Mononuclear cell (primary cell): ENCODE results near the gene IL36G. TPM values are rescaled to one million over a fixed set of nuclear protein-coding genes. Genes with fewer than 3 reads are reported as not detected.

Source experiments
- H3K27me3 ChIP-seq: 2 replicates; pipeline ENCODE4 v1.6.0; 2011; ENCODE audit warnings: low read length, control low read depth; ENCODE audit not compliant: insufficient read depth
- H3K4me1 ChIP-seq: 2 replicates; pipeline ENCODE4 v1.5.1; 2011; ENCODE audit warnings: mild to moderate bottlenecking, low read length, control low read depth; ENCODE audit not compliant: insufficient read depth
- H3K4me3 ChIP-seq: 2 replicates; pipeline ENCODE4 v1.5.1; 2011; ENCODE audit warnings: mild to moderate bottlenecking, low read length, moderate library complexity
- H3K9me3 ChIP-seq: 2 replicates; pipeline ENCODE4 v1.5.1; 2011; ENCODE audit warnings: low read depth, mild to moderate bottlenecking, control low read depth, low read length
- total RNA-seq: library from RNA; depleted of rRNA; stranded (reverse); fragments of >200 nt; gene quantifications from one replicate; pipeline ENCODE4 v1.2.3, GENCODE V29; 2012

IL36G gene
- total RNA-seq, 1 donor, result not detected

- peaks cover 13% of the 10 kb centered on the region for H3K4me1 ChIP-seq
- H3K9me3 ChIP-seq, result peaks cover 32% of the 10 kb centered on the region
- H3K4me3 ChIP-seq, result no peak overlapping the region
- peaks cover 4% of the 10 kb centered on the region for H3K27me3 ChIP-seq
Observed at GRCh38 chr2:112996635-112997034, 18.8 kb downstream of the IL36G start.

DNA sequence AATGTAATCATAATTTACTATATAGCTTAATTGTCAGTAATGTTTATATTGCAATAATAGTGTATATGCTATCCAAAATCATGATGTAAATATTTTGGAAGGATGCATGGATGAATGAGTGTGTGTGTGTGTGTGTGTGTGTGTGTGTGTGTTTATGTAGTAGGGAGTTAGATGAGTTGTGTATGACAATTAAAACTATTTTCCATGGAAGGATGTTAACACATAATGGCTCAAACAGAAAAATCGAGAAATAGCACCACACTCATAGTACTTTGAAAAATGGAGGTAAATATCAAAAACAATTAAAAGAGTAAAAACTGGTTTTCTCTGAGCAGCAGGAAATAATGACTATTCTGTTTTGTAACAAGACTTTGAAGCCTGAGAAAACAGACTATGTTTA, 19.3 kb downstream of the IL36G start:
- H3K27me3 ChIP-seq, result peaks cover 4% of the 10 kb centered on the region
- peaks cover 27% of the 10 kb centered on the region for H3K9me3 ChIP-seq
- H3K4me1 ChIP-seq, result peaks cover 13% of the 10 kb centered on the region
- no peak overlapping the region for H3K4me3 ChIP-seq

GRCh38 chr2:113000436-113000835, 22.6 kb downstream of the IL36G start:
- no peaks in the 10 kb centered on the region for H3K27me3 ChIP-seq
- peaks cover 13% of the 10 kb centered on the region for H3K4me1 ChIP-seq
- no peak overlapping the region for H3K4me3 ChIP-seq
- peaks cover 19% of the 10 kb centered on the region for H3K9me3 ChIP-seq

DNA sequence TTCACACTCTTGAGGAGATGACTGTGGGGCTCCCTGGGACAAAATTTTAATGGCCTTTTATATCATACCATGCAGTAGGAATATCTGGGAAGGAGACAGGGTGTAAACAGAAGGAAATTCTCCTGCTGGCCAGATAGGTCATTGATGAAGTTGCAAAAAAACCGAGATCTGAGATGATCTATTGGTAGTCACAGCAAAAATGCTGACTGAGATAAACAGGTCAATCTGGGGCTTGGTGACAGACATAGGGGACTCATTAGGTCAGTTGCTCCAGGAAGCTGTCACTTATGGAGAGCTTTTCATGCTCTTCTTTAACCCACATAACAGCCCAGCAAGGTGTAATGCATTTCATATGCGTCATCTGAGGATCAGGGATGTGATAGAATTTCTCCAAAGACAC, 24.9 kb downstream of the IL36G start:
- H3K27me3 ChIP-seq, result no peaks in the 10 kb centered on the region
- peaks cover 19% of the 10 kb centered on the region for H3K9me3 ChIP-seq
- H3K4me1 ChIP-seq, result no peaks in the 10 kb centered on the region
- H3K4me3 ChIP-seq, result no peak overlapping the region

DNA sequence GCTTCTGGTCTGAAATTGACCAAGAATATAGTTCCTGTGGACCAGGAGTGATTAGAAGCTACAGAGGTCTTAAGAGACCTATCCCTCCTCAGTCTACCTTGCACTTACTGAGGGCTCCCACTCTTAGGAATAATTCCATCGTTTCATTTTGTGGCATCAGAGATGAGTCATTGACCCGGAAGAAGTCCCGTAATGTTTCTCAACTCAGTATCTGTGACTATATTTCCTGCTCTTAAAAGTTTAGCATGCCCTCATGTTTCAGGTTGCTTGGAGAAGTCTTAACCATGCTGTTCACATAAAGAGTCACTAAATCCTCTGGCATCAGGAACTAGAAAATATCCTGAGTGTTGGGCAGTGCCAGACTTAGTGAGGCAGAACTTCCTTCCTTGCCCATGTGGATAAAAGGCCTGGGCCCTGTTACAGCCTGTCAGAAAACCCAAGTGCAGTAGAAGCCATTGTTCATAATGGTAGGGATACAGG, 27.3 kb downstream of the IL36G start, which contains the start of gene IL36A:
IL36A (plus strand) TSS at position 430 of the 480 bp plus-strand sequence. CDS start 413 bp downstream, outside the sequence.
- Histone ChIP-seq H3K27me3 (no peaks in the 10 kb centered on the region), H3K4me3 (no peak within 1 kb of the TSS), H3K9me3 (peaks cover 12% of the 10 kb centered on the region), H3K4me1 (no peaks in the 10 kb centered on the region)

DNA sequence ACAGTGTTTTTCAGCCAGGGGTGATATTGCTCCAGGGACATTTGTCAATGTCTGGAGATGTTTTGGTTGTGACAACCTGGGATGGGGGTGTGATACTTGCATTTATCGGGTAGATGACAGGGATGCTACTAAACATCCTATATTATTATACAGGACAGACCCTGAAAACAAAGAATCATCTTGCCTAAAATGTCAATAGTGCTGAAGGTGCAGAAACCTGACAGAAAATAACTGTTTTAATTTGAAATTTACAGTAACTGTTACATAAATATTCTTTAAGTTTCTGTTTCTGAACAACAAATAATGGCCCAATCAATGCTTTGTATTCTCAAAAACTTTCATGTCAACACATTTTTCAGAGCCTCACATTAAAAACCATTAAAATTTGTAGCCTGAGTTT, 29.4 kb downstream of the IL36G start:
- no peak overlapping the region for H3K4me3 ChIP-seq
- H3K9me3 ChIP-seq, result no peaks in the 10 kb centered on the region
- H3K4me1 ChIP-seq, result no peaks in the 10 kb centered on the region
- no peaks in the 10 kb centered on the region for H3K27me3 ChIP-seq

- Histone ChIP-seq H3K4me1 (no peaks in the 10 kb centered on the region), H3K9me3 (no peaks in the 10 kb centered on the region), H3K4me3 (no peak overlapping the region), H3K27me3 (no peaks in the 10 kb centered on the region)
Observed at GRCh38 chr2:113009622-113010021, 31.8 kb downstream of the IL36G start.

DNA sequence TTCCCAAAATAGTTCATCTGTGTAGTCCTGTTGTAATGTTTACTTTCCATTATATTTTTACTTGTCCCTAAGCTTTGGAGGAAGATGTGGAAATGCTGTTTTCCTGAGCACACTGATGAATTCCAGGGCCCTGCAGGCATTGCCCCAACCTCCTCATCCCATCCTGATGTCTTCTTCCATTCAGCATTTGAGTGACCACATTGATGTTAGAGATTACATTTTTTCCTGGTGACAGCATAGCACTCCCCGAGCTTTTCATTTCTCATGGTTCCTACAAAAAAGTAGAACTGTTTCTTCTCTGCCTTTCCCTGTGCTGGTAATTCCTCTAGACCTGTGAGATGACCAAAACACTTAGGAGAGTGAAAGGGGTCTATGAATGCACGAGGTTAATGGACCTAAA, 32.3 kb downstream of the IL36G start:
- no peaks in the 10 kb centered on the region for H3K27me3 ChIP-seq

DNA sequence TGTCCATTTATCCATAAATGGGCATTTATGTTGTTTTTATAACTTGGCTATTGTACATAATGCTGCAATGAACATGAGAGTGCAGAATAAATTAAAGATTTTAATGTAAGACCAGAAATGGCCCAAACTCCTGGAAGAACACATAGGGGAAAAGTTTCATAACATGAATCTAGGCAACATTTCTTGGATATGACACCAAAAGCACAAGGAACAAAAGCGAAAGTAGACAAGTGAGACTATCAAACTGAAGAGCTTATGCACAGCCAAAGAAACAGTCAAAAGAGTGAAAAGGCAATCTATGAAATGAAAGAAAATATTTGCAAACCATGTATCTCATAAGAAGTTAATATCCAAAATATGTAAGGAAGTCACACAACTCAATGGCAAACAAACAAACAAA, 33.3 kb downstream of the IL36G start:
- no peak overlapping the region for H3K4me3 ChIP-seq
- H3K9me3 ChIP-seq, result no peaks in the 10 kb centered on the region
- H3K27me3 ChIP-seq, result no peaks in the 10 kb centered on the region
- H3K4me1 ChIP-seq, result no peaks in the 10 kb centered on the region

More for the DNA sequence above, 32.3 kb downstream of the IL36G start:
- no peaks in the 10 kb centered on the region for H3K9me3 ChIP-seq
- no peaks in the 10 kb centered on the region for H3K4me1 ChIP-seq
- H3K4me3 ChIP-seq, result no peak overlapping the region

DNA sequence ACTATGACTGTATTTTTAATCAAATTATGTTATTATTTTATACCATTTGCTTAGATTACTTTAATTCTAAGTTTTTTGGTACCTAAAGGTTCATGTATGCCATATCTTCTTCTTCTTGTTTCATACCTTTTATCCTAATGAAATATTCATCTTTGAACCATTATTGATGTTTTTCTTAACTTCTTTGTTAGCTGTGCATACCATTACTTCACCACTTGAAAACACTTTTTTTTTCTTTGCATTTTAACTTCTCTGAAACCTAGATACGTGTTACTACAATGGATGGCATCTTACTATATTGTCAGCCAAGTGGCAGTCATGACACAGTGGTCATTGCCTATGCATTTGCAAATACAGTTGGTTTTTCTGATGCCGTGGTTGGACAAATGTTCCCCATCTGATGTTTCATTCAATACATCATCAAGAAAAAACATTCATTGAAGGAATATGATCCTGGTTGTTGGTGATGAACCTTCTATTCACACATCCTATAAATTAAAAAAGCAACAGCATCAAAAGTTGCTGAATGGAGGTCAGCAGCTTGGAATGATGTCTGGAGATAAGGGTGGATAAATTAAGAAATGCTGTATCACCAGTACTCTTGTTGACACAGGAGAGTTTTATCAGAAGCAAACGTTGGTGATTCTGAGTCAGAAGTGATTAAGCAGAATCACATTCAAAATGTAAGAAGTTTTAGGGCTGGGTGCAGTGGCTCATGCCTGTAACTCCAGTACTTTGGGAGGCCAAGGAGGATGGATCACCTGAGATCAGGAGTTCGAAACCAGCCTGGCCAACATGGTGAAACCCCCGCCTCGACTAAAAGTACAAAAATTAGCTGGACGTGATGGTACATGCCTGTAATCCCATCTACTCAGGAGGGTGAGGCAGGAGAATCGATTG, 34.9 kb downstream of the IL36G start:
- H3K4me3 ChIP-seq, result no peak overlapping the region
- H3K4me1 ChIP-seq, result no peaks in the 10 kb centered on the region
- no peaks in the 10 kb centered on the region for H3K9me3 ChIP-seq
- H3K27me3 ChIP-seq, result no peaks in the 10 kb centered on the region

DNA sequence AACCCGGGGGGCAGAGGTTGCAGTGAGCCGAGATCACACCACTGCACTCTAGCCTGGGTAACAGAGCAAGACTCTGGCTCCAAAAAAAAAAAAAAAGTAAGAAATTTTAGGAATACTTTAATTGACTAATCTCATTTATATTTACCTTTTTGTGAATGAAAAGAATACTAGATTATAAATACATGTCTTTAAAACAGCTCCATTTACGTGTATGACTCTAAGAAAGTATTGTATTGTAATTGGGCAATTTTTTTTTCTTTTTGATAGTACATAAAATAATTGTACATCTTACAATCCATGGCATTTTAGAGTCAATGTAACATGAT, 35.5 kb downstream of the IL36G start:
- H3K27me3 ChIP-seq, result no peaks in the 10 kb centered on the region
- no peak overlapping the region for H3K4me3 ChIP-seq
- H3K4me1 ChIP-seq, result no peaks in the 10 kb centered on the region
- H3K9me3 ChIP-seq, result no peaks in the 10 kb centered on the region

GRCh38 chr2:113014067-113014466, 36.3 kb downstream of the IL36G start:
- no peaks in the 10 kb centered on the region for H3K9me3 ChIP-seq
- H3K4me3 ChIP-seq, result no peak overlapping the region
- H3K27me3 ChIP-seq, result no peaks in the 10 kb centered on the region
- no peaks in the 10 kb centered on the region for H3K4me1 ChIP-seq

- H3K4me3 ChIP-seq, result no peak overlapping the region
- H3K4me1 ChIP-seq, result no peaks in the 10 kb centered on the region
- H3K27me3 ChIP-seq, result no peaks in the 10 kb centered on the region
- no peaks in the 10 kb centered on the region for H3K9me3 ChIP-seq
Observed at GRCh38 chr2:113015042-113015441, 37.2 kb downstream of the IL36G start.

GRCh38 chr2:113015655-113016054, 37.8 kb downstream of the IL36G start:
- no peaks in the 10 kb centered on the region for H3K27me3 ChIP-seq
- no peaks in the 10 kb centered on the region for H3K4me1 ChIP-seq
- no peak overlapping the region for H3K4me3 ChIP-seq
- H3K9me3 ChIP-seq, result no peaks in the 10 kb centered on the region

- H3K9me3 ChIP-seq, result no peaks in the 10 kb centered on the region
- no peaks in the 10 kb centered on the region for H3K27me3 ChIP-seq
- no peaks in the 10 kb centered on the region for H3K4me1 ChIP-seq
- H3K4me3 ChIP-seq, result no peak overlapping the region
Observed at GRCh38 chr2:113018509-113018908, 40.7 kb downstream of the IL36G start.

DNA sequence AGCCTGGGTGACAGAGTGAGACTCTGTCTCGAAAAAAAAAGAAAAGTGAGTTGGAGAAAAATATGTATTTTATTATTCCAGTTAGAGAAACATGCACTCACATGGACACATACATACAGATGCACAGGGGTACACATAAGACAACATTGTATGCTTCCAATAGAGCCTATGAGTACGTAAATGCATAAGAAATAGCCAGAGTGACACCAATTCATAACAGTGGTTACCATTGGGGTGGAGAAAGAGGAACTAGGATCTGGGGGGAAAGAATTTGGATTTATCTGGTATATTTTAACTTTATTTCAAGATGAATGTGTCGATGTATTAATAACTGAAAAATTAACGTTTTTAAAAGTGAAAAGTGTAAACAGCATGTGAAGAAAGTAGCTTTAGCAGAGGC, 43.5 kb downstream of the IL36G start:
- no peaks in the 10 kb centered on the region for H3K4me1 ChIP-seq
- H3K9me3 ChIP-seq, result no peaks in the 10 kb centered on the region
- no peak overlapping the region for H3K4me3 ChIP-seq
- H3K27me3 ChIP-seq, result no peaks in the 10 kb centered on the region
